GM19467 (cell line): ENCODE data around the gene ACTL8.
"Not testable (repeated sequence)": the region's sequence is repeated elsewhere in the genome, so short reads cannot be mapped to it uniquely, and the experiment has no call there.

Source experiments
- ATAC-seq: cut with Tn5 transposase; IDR thresholded peaks from one replicate; pipeline ENCODE4 v1.9.1; 2021; ENCODE audit warnings: mild to moderate bottlenecking, moderate library complexity; ENCODE audit not compliant: unreplicated experiment

Gene ACTL8

DNA sequence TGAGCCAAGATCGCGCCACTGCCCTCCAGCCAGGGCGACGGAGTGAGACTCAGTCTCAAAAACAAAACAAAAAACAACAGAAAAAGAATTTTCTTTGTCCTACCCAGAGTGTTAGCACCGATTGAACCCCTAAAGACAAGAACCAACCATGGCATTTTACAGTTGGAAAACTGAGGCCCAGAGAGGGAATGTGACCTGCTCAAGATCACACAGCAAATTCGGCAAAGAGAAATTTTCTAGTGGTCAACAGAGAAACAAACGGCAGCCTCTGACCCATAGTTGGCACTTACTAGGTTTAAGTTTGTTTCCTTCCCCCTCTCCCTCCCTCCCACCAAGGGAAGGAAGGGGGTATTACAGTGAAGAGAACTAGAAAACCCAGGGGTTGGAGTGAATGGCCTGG is 20.5 kb upstream of the ACTL8 start:
- ATAC-seq: no peak

GRCh38 chr1:17735348-17735747 is 19.8 kb upstream of the ACTL8 start:
- no peak for ATAC-seq

DNA sequence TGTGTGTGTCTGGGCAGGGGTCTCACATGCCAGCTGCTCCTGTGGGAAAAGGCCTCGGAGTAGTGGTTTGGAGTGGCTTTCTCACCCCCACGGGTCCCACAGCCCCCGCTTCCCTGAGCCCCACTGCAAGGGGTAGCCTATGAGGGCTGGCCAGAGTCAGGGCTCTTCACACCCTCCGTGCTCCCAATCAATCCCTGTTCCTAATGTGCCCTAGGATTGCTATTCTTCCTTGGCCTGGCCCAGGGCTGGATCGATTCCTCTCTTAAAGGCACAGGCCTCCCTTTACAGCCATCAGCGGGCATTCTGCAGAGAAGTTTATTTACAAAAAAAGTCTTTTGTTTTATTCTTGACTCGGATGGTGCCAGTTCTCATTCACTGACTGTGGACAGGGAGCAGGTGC is 19.3 kb upstream of the ACTL8 start:
- no peak for ATAC-seq

DNA sequence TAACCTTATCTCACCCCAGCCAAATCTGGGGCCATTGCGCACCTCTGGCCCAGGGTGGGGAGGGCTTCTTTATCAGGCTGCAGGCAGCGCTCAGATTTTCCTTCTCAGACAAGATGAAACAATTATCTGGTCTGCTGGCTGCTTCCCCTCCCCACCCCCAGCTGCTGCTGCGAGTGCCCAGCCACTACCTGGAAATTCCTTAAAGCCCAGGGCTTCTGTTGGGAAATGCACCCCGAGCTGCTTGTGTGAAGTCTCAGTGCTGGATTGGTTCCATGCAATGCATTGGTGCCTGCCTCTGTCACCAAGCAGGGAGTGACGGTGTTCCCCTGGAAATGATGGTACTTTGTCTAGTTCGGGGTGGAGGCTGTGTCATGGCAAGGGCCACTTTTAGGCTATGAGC is 18.5 kb upstream of the ACTL8 start:
- no peak for ATAC-seq

DNA sequence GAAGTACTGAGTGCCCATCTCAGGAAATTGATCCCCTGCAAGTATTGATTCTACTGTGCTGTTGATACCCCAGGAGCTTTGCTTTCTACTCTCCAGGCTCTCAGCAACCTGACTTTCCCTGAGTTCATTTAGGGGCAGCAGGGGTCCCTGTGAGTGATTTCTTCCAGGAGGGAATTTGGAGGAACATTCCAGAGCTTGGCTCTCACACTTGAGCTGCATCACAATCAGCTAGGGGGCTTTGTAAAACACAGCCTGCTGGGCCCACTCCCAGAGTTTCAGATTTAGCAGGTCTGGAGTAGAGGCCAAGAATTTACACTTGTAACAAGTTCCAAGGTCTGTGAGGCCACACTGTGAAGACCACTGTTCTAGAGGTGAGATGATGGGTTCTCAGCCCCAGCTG is 16.1 kb upstream of the ACTL8 start:
- no peak for ATAC-seq

DNA sequence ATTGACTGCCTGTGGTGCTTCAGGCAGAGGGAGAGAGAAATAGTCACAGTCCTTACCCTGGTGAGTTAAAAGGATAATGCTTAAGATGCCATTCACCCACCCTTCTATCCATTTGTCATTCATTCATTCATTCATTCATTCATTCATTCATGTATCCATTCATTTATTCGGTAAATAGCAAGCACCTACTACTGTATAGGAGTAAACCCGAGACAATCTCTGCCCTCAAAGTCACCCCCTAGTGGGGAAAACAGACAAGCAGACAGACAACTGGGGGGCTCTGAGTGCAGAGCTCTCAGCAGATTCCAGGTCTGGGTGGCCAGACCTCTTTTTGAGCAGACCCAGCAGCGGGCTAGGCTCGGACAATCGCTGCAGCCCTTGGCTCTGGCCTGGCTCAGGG is 14.1 kb upstream of the ACTL8 start:
- ATAC-seq: no peak

- ATAC-seq: no peak
These were observed 12.6 kb upstream of the ACTL8 start for GRCh38 chr1:17742583-17742982.

- no peak for ATAC-seq
These were observed 12.0 kb upstream of the ACTL8 start for GRCh38 chr1:17743008-17743647.

DNA sequence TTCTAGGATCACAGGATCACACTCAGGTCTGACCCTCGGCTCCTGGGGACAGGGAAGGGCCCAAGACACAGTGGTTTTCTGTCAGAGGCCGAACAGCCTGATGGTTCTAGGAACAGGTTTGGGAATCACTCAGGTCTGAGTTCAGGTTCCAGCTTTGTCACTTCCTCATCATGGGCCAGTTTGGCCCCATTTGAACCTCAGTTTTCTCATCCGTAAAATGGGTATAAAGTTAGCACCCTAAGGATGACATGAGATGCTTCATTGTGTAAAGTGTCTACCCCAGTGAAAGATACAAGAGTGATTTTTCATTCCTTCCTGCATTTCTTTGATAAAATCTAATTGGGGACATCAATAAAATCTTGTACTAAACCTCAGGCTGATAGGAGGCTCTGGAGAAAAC is 11.2 kb upstream of the ACTL8 start:
- no peak for ATAC-seq

GRCh38 chr1:17744666-17745478 is 10.3 kb upstream of the ACTL8 start:
- ATAC-seq: no peak

- no peak for ATAC-seq
These were observed 9.6 kb upstream of the ACTL8 start for GRCh38 chr1:17745479-17745955.

DNA sequence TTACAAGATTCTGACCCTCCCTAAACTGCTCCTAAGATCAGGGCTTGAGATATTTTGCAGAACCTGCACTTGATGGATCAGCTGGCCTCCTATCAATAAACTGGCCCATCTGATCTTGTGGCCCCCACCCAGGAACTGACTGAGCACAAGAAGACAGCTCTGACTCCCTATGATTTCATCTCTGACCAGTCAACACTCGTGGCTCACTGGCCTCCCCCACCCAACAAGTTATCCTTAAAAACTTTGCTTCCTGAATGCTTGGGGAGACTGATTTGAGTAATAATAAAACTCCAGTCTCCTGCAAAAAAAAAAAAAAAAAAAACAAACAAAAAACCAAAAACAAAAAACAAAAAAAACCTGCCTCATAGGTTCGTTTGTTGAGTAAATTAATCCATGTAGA is 8.9 kb upstream of the ACTL8 start:
- not testable (repeated sequence) for ATAC-seq

- no peak for ATAC-seq
These were observed 8.2 kb upstream of the ACTL8 start for GRCh38 chr1:17746920-17747319.

- ATAC-seq: no peak
These were observed 4.8 kb upstream of the ACTL8 start for GRCh38 chr1:17750333-17750732.

GRCh38 chr1:17752356-17752755 is 2.8 kb upstream of the ACTL8 start:
- no peak for ATAC-seq

DNA sequence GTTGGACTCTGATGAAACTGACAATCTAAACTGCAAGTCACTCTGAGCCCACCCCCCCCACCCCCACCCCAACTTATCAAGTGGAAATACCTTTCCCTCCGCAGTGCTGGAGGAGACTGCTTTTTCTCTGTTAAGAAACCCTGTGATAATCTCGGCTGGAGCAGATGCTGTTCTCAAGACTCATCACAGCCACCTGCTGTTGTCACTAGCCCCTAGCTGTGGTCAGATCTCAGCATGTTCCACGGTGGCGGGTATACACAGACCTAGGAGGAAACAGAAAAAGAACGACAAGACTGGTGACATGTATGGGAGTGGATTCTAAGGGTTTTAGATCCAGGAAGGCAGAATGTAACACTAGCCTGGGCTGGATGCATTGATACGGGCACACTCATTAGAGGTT is 2.3 kb downstream of the ACTL8 start:
- ATAC-seq: no peak

GRCh38 chr1:17759114-17759513 is 4.0 kb downstream of the ACTL8 start:
- no peak for ATAC-seq

DNA sequence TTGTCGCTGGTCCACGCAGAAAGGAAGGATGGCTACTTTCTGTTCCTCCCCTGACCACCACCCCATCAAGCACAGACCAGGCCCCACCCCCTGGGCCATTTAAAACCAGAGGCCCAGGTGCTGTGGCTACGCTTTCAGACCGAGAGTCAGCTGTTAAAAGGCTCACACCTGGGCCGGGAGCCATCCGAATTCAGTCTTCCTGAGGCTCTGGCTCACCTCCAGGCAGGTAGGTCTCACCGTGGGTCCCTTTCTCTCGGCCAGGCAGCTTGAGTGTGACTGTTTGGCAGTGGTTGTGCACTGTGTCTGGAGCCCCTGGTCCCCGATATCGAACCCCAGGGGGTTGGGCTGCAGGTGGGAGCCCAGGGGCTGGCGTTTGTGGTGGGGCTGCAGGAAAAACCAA is 7.2 kb downstream of the ACTL8 start:
- ATAC-seq: no peak

DNA sequence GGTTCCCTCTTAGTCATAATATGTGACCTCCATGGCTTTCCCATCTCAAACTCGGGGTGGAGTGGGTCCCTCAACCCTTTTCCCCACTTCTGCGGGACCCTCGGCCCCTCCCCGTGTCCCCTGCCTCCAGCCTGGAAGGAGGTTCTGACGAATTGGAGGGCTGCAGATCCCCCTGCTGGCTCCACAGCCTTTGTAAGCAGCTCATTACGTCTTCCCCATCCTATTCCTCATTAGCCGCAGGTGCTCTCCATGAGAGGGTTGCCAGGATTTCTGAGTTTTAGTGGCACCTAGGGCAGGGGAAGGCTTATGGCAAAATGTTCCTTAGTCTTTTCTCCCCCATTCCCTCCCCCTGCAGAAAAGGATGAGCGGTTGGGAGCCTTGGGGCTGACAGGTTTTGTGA is 8.3 kb downstream of the ACTL8 start:
- no peak for ATAC-seq

GRCh38 chr1:17763995-17764394 is 8.9 kb downstream of the ACTL8 start:
- no peak for ATAC-seq

GRCh38 chr1:17764591-17764990 is 9.5 kb downstream of the ACTL8 start:
- no peak for ATAC-seq
